NCI-H1105 (cell line): ENCODE data around the gene SYNE3.

Experiments
- DNase-seq: peaks from one replicate; lab custom pipeline; 2025; lab: John Stamatoyannopoulos, UW

The SYNE3 gene, protein sequence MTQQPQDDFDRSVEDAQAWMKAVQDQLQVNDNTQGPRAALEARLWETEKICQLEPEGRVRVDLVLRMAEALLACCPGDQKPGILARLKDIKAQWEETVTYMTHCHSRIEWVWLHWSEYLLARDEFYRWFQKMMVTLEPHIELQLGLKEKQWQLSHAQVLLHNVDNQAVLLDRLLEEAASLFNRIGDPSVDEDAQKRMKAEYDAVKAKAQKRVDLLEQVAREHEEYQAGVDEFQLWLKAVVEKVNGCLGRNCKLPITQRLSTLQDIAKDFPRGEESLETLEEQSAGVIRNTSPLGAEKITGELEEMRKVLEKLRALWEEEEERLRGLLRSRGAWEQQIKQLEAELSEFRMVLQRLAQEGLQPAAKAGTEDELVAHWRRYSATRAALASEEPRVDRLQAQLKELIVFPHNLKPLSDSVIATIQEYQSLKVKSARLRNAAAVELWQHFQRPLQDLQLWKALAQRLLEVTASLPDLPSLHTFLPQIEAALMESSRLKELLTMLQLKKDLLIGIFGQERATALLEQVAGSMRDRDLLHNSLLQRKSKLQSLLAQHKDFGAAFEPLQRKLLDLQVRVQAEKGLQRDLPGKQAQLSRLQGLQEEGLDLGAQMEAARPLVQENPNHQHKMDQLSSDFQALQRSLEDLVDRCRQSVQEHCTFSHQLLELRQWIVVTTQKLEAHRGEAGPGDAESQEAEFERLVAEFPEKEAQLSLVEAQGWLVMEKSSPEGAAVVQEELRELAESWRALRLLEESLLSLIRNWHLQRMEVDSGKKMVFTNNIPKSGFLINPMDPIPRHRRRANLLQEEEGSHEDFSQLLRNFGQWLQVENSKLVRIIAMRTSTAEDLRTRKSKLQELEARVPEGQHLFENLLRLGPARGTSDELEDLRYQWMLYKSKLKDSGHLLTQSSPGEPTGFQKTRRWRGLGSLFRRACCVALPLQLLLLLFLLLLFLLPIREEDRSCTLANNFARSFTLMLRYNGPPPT

DNA sequence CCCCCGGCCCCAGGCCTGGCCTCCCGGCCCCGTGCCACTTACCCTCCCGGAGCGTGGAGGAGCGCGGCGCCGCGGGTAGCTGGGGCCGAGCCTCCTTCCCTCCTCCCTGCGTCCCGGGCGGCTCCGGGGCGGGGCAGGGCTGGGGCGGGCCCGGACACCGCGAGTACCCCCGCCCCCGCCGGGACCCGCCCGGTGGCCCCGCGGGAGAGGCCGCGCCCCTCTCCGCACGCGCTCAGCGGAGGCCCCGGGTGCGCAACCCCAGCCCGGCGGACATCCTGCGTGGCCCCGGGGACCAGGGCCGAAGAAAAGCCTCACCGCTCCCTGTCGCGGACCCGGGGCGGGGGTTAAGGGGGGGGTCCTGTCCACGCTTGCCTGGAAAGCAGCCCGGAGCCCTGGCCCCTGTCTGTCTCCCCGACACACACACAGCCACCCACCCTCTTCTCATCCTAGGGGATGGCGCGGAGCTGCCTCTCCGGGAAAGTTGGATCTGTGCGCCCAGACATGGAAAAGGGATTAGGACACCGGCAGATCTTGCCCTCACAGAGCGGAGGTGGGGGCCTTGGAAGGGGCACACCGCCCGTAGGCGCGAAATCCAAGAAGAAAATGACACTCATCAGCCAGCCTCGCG lies at the start of gene SYNE3:
Gene SYNE3, minus strand, starts transcription at position 97 of the 628 bp plus-strand sequence. CDS start 40,829 bp downstream, outside the sequence.
- DNase-seq = no peak

DNA sequence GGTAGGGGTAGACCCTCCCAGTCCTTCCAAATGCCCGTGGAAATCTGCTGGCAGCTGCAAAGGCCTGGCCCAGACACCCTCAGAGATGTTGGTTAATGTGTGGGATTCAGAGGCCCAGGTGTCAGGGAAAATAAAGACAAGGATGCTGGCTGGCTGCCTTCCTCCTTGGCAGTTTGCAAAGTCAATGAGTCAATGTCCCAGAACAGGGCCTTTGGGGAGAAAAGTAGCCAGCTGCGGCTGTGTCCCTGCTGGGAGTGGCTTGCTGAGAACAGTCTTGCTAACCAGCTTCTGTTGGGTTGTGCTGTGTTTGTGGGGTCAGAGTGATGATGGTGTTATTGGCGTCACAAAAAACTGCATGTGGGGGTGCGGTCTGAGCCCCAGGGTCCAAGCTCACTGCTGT lies 47.6 kb upstream of the SYNE3 start:
- no peak for DNase-seq

DNA sequence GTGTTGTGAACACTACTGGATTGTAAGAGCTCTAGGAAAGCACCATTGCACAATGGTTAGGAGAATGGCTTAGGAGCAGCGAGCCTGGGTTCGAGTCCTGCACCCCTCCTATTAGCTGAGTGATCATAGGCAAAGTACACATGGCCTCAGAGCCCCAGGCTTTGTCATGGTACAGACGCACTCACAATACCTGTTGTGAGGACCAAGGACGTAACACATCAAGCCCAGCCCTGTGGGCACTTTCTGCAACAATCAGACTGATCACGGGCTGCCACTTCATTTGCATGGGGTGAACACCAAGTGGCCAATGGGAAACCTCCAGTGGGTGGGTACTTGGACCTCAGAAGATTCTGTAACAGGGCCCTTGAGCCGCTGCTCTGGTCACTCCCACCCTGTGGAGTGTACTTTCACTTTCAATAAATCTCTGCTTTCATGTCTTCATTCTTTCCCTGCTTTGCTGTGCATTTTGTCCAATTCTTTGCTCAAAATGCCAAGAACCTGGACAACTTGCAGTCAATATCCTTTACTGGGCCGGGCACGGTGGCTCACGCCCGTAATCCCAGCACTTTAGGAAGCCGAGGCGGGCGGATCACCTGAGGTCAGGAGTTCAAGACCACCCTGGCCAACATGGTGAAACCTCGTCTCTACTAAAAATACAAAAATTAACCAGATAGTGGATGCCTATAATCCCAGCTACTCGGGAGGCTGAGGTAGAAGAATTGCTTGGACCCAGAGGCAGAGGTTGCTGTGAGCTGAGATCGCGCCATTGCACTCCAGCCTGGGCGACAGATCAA lies 46.6 kb upstream of the SYNE3 start:
- DNase-seq = no peak

DNA sequence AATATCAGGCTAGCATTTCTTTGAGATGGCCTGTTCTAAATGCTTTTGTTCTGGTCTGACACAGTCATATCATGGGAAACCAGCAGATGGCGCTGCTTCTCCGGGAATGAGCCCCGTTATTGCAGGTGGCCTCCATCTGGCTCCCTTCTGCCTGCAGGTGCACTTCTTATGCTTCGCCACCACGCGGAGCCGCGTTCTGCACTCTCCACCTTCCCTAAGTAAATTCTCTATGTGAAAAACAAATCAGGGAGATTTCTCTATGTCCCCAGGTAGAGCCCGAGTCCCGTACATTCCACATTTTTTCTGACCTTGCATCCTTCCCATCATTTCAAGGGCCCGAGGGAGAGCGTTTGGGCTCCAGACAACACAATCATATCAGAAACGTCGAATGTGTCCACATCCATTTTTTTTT lies 44.6 kb upstream of the SYNE3 start:
- DNase-seq = peak; percentile 88

DNA sequence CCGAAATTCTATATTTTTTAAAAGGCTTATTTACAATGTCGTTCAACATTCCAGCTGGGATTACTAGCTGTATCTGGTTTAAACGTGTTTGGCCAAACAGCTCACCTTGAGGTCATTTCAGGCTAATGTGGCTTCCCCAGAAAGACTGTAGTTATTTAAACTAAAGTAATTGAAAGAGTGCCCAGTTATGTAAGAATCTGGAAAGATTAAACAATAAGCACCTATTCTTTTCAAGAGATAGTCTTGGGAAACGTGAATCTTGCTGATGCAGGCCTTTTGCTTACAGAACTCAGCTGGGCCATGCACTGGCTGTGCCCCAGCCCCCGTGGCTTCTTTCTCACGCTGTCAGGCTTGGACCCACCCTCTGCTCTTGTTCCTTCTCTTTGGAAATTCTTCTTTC lies 42.8 kb upstream of the SYNE3 start:
- no peak for DNase-seq

DNA sequence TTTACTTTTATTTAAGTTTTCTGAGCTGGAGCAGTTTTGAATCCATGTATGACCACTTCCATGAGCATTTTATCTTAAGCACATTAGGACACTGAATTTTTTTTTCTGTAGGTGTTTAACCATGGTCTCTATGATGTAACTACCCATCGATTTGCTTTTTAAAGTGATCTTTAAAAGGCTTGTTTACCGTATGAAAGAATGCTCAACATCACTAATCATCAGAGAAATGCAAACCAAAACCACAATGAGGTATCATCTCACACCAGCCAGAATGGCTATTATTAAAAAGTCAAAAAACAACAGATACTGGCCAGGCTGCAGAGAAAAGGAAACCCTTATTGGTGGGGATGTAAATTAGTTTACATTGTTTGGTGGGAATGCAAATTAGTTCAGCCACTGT lies 41.4 kb upstream of the SYNE3 start:
- DNase-seq = no peak

DNA sequence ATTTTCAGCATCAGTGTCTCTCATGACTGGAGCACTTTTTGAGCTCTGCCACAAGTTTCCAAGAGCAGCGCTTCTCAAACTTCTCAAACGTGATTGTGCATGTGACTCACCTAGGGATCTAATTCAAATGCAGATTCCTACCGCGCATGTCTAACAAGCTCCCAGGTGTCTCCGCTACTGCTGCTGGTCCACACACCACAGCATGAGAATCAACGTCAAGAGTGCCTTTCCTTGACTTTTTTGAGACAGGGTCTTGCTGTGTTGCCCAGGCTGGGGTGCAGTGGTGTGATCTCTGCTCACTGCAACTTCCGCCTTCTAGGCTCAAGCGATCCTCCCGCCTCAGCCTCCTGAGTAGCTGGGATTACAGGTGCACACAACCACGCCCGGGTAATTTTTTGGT lies 40.8 kb upstream of the SYNE3 start:
- DNase-seq = no peak

DNA sequence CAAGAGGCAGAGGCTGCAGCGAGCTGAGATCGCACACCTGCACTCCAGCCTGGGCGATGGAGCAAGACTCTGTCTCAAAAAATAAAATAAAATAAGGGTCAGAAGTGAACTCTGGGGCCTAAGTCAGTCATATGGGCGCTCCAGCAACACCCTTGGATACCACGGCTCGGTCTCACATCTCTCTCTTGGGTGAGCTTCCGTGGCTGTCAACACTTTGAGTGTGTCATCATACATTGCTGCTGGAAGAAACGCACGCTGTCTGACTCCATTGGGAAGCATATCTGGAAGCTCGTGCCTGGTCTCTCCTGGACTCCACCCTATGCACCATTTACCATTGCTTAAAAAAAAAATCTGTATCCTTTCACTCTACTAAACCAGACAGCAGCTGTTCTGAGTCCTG lies 38.6 kb upstream of the SYNE3 start:
- no peak for DNase-seq

DNA sequence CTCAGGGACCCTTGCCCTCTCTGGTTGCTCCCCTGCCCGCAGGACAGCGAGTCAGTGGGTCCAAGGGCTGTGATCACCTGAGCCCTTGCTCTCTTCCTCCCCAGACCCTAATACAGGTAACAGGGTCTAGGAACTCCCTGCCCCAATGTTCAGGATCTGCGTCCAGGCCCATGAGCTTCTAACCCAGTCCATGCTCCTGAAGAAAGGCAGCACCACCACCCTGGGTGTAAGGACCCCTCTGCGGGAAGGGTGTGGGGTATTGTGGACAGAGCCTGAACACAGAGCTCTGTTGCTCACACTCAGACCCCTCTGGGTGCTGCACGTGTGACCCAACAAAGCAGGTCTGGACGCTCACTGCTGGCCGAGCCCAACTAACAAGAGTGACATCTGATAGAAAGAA lies 36.7 kb upstream of the SYNE3 start:
- no peak for DNase-seq

DNA sequence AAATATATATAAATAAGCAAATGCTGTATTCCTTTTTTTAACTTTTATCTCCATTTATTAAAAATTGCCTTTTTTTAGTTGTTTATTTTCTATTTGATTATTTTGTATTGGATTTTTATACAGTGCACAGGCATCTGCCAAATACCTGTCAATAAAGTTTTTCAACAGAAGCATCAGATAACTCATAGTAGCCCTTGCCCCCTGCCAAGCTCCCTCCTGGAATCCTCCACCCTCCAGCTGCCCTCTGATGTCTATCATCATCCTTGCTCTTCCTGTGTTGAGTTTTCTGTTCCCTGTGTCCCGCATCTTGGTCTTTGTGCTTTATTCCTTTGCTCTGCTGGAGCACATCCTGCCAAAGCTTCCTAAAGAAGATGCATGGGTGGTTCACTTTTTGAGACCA lies 35.0 kb upstream of the SYNE3 start:
- no peak for DNase-seq

DNA sequence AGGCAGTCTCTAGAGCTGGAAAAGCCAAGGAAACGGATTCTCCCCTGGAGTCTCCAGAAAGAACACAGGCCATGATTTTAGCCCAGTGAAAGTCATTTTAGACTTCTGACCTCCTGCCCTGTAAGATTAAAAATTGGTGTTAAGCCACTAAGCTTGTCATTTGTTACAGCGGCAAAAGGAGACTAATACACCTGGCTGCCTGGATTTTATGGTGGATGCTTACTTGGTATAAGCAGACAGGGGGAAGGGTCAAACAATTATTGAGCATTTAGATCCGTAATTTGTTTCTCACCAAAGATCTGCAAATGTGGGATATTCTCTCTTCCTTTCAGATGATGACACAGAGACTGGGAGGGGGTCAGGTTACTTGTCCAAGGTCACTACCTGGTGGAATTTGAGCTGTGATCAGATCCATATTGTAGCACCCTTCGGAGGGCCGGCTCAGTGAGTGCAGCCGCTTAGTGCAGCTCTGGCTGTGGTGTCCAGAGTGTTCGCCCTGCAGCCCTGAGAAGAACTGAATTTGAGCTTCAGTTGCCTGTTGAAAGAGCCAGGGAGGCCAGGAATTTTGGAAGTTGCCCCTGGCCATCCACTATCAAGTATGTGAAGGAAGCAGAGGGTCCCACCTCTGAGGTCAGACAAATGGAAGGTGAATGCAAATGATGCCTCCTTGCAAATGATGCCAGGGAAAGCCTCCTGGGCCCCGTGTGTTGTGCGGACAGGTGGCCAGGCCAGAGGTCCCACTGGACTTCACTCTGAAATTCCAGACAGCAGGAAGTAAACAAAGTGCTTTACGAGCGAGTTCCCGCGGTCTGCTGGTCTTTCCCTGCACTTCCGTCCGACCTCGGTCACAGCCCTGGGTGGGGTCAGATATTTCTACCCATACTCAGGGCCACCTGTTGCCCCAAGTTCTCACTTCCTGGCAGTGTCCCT lies 33.5 kb upstream of the SYNE3 start:
- DNase-seq = no peak

DNA sequence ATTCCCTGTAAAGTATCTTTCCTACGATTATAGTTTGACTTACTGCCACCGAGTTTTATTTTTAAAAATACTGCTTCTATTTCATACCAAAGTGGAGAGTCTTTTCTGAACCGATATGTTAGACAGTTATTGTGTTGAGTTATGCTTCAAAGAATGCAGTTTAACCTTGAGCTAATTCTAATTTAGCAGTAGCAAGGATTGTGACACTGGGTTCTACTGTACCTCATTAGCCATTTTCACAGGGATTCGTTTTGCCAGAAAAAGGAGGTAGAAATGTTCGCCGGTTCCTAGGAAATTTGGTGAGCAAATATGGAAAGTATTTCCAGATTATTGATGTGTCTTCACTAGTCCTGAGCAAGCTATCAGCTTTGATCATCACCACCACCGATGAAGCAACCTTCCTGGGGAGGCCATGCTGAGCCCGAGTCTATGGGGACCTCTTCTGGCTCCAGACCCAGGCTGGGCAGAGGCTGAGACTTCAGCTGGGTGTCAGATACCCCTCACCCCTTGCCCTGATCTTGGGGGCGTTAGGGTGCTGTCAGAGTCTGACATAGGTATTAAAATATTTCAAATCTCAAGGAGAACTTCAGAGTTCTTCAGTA lies 32.0 kb upstream of the SYNE3 start:
- DNase-seq = no peak

DNA sequence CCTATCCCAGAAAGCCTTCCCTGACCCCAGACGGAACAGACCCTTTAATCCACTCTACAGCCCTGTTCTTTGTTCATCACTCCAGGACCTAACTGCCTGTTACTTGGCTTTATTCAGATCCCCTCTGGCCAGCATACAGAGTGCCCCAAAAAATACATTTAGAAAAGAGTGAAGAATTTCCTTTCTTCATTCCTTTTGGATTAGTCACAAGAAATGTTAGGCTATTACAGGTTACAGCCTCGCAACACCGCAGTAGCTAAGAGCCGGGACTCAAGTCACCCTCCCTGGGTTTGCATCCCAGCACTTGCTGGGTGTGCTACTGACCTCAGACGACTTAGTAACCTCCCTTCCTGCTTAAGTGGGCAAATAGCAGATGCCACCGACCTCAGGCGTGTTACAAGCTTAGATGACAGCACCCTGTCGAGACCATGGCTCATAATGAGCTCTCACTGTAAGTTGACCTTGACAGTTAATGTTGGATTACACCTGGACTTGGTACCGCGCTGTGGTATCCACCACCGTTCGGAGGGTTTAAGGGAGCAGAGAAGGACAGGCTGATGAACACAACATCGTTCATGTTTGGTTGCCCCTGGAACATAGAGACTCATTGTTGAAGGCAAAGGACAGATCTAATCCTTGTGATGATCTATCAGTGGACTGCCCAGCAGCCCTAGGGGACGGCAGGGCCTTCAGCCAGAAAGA lies 31.3 kb upstream of the SYNE3 start:
- DNase-seq = no peak

DNA sequence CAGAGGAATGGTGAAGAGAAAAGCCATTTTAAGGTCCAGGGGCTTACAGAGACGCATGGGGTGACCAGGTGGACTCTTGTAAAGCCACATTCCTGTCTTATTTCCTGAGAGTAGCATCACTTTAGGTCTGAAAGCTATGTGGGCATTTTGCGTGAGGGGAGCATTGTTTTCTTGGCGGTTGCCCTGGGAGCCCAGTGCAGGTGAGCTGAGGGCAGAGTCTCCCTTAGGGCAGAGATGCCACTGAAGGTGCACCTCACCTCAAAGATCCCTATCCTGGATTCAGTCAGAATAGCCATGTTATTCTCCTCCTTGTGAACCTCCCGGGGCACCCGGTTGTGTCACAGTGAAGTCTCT lies 30.8 kb upstream of the SYNE3 start:
- DNase-seq = no peak

DNA sequence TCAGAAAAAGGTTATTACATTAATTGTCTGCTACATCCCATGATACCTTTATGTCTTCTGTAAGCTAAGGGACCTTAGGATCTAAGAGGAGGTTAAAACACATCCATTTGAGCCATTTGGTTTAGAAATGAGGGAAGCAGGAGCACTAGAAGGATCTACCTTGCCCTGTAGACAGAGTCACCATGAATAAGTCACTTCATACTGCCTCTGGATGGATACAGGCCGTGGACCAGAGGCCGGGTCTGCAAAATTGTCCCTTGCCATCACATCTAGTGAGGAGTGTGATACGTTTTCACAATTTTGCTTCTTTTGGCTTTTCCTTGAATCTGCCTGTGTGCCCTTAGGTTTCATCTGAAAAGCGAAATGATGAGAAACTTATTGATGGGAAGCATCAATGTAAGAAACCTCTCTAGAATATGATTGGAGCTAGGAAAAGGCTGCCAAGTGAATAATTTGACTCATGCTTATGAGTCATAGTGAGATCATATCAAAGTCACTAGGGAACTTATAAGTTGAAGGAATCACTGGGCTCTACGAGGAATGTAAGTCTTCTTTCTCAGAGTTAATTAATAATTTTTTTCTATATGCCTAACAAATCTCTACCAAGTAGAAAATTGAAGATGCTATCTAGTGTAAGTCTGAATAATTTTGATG lies 29.2 kb upstream of the SYNE3 start:
- no peak for DNase-seq

DNA sequence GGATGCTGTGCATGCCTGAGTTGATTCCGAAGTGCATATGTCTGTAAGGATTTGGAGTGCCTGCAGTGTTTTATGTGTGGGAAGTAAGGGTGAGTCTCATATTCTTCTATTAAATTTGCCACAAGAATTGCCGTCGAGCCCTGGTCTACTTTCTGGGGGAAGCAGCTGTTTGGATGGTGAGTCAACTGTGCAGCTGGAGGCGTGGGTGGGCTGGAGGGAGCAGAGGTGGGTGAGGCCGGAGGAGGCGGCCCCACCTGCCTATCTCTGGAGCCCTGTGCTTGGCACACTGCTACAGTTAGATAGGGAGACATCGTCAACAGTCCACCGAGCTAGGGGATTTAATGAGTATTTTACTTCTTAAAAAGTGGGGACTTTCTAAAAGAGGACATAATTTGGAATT lies 28.1 kb upstream of the SYNE3 start:
- no peak for DNase-seq

DNA sequence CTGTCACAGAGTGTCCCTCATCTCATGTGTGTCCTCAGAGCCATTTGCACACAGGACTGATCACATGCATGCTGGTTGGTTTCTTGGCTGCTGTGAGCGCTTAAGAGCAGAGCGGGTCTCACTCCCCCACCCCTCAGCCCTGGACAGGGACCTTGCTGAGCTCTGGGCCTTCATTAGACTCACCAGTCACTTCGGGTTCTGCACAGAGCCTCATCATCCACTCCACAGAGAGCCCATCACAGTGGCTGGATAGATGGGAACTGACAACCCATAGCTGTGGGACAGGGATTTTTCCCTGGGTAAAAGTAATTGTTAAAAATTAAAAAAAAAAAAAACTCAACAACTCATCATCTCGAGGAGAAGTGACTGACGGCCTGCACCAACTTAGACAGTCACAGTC lies 26.6 kb upstream of the SYNE3 start:
- no peak for DNase-seq

DNA sequence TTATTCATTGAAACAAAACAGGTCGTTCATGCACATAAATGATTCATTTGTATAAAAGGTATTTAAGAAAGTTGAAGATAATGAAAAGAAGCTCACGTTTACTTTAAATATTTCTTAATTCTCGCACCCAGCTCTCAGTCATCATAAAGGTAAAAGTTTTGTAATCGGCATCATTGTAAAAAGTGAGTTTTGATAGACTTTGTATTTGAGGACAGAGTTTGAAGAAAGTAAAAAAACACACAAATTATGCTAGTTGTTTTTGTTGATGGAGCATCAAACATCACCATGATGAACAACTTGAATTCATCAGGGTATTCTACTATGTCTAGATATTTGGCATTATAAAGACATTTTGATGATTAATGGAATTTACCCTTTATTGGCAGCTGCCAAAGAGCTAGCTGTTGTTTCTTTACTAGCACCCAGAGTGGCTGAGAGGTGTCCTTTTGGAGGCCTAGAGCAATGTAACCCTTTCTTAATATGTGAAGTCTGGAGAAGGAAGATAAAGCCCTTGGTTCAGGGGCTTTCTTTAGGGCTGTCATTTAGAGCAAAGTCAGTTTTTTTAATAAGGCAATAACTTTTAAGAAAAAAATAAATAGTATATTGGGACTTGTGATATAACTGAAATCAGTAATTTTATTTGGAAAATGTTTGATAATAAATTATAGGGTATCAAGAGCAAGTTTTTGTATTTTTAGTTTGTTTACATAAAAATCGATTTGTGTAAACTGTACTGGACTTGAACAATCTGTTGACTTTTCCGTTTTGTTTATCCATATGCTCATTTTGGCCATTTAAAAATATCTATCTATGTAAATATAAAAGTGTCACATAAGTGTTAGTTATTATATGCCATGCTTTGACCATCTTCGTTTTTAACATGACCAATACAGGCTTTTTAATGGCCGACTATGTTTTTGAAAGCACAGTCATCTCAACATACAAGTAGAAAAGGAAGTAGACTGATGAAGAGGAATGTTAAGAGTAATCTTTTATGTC lies 25.8 kb upstream of the SYNE3 start:
- no peak for DNase-seq
